T-helper 1 cell treated with Interleukin-12 subunit alpha and Interleukin-12 subunit beta and Interleukin-4 antibody, amounts not matched to agents 30 μg/mL and 1 μg/mL, for 36 hours (primary cell): ENCODE measurements around the gene ALCAM.

Experiments
- H3K27ac Mint-ChIP-seq: one replicate; pipeline ENCODE4 v1.8.0; 2021; ENCODE audit warnings: mild to moderate bottlenecking, mixed read lengths
- H3K27me3 Mint-ChIP-seq: one replicate; pipeline ENCODE4 v1.8.0; 2021; ENCODE audit warnings: low read depth, mixed read lengths
- H3K36me3 Mint-ChIP-seq: one replicate; pipeline ENCODE4 v1.8.0; 2021; ENCODE audit warnings: low read depth, mixed read lengths
- H3K4me1 Mint-ChIP-seq: one replicate; pipeline ENCODE4 v1.8.0; 2021; ENCODE audit warnings: low read depth, mixed read lengths
- H3K4me3 Mint-ChIP-seq: one replicate; pipeline ENCODE4 v1.8.0; 2021; ENCODE audit warnings: mild to moderate bottlenecking, moderate library complexity, mixed read lengths
- H3K9me3 Mint-ChIP-seq: one replicate; pipeline ENCODE4 v1.8.0; 2021; ENCODE audit warnings: mixed read lengths

Gene ALCAM

DNA sequence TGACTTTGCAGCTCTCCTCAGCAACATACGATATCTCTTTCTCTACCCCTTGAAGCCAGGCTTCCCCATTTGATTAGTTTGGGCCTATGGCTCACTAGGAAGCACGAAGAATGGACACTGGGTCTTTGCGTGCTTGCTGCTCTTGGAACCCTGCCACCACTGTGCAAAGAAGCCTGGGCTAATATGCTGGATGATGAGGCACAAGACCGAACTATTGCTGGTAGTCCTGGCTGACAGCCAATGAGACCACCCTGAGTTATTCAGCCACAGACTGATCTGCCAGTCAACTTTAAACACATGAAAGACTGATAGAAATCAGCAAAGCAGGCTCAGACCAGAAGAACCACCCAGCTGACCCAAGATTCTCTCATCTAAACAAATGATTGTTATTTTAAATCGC, 251.8 kb downstream of the ALCAM start:
- no peaks in the 10 kb centered on the region for H3K27me3 Mint-ChIP-seq
- H3K27ac Mint-ChIP-seq, result no peak overlapping the region
- no peaks in the 10 kb centered on the region for H3K36me3 Mint-ChIP-seq
- H3K4me3 Mint-ChIP-seq, result no peak overlapping the region
- H3K4me1 Mint-ChIP-seq, result no peaks in the 10 kb centered on the region
- no peaks in the 10 kb centered on the region for H3K9me3 Mint-ChIP-seq

DNA sequence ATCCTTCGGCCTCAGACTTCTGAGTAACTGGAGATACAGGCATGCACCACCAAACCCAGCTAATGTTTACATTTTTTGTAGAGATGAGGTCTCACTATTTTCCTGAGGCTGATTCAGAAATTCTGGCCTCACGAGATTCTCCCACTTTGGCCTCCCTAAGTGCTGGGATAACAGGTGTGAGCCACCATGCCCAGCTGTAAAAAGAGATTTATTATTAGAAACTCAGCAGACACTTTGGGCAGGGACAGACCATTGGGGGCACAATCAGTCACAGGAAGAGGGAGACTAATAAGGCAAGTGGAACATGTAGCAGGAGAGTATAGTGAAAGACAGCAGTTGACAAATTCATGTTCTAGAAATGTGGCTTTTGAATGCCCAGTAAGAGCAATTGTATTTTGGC, 252.9 kb downstream of the ALCAM start:
- Mint-ChIP-seq H3K4me1 (no peaks in the 10 kb centered on the region), H3K4me3 (no peak overlapping the region), H3K9me3 (no peaks in the 10 kb centered on the region), H3K27ac (no peak overlapping the region), H3K27me3 (no peaks in the 10 kb centered on the region), H3K36me3 (no peaks in the 10 kb centered on the region)

DNA sequence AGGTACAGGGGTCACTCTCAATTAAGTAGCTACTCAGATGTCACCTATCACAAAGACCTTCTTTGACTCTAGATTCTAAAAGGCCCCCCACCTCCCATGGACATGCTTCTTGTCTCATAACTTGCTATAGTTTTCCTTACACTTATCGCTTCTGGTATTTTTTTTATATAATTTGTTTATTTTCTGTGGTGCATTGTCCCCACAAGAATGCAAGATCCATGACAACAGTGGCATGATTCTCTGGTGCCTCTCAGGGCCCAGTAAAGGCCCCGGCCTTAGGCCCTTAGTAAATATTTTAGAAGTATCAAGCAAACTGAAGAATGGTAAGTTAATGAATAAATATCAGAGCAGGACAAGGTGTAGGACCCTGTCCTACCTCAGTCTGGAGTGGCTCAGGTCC, 253.5 kb downstream of the ALCAM start:
- no peaks in the 10 kb centered on the region for H3K27me3 Mint-ChIP-seq
- H3K9me3 Mint-ChIP-seq, result no peaks in the 10 kb centered on the region
- no peak overlapping the region for H3K4me3 Mint-ChIP-seq
- H3K36me3 Mint-ChIP-seq, result no peaks in the 10 kb centered on the region
- H3K4me1 Mint-ChIP-seq, result no peaks in the 10 kb centered on the region
- no peak overlapping the region for H3K27ac Mint-ChIP-seq

DNA sequence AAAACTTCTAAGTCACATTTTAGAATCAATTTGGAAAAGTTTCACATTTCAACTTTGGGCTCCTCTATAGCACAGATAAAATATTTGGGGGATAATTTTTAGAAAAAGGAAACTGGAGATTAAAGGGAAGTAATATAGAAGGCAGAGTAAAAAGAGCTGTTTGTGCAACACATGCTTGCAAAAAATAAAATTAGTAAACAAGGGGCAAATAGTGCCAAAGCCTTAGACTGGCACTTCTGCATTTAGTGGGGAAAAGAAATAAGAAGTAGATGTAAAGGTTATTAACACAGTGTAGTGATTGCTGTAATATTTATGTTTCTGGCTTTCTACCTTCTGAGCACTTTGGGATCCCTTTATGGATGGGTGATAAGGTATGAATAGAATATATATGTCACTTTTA, 255.5 kb downstream of the ALCAM start:
- Mint-ChIP-seq H3K4me1 (no peaks in the 10 kb centered on the region), H3K27me3 (no peaks in the 10 kb centered on the region)

More for the DNA sequence above, 255.5 kb downstream of the ALCAM start:
- Mint-ChIP-seq H3K27ac (no peak overlapping the region), H3K4me3 (no peak overlapping the region), H3K36me3 (no peaks in the 10 kb centered on the region), H3K9me3 (no peaks in the 10 kb centered on the region)
